H9 (cell line): ENCODE data around the gene MUC4. TPM values are rescaled to one million over a fixed set of nuclear protein-coding genes. Genes with fewer than 3 reads are reported as not detected.
"Not testable (repeated sequence)": the region's sequence is repeated elsewhere in the genome, so short reads cannot be mapped to it uniquely, and the experiment has no call there.

Source experiments
- DNase-seq: peaks from one replicate; pipeline ENCODE4 v3.0.0-alpha.2; 2017
- H2AFZ ChIP-seq: one replicate; pipeline ENCODE4 v1.6.1; 2013; ENCODE audit warnings: mild to moderate bottlenecking, low read length, control low read depth, moderate library complexity
- H2AK5ac ChIP-seq: 2 replicates; pipeline ENCODE4 v1.6.1; 2013; ENCODE audit warnings: low read length, control low read depth, mixed read lengths; ENCODE audit not compliant: insufficient read length
- H2BK120ac ChIP-seq: one replicate; pipeline ENCODE4 v1.6.1; 2013; ENCODE audit warnings: low read depth, mild to moderate bottlenecking, low read length, control low read depth, inconsistent platforms; ENCODE audit not compliant: poor library complexity, severe bottlenecking
- H2BK12ac ChIP-seq: 2 replicates; pipeline ENCODE4 v1.6.1; 2013; ENCODE audit warnings: low read length, control low read depth, mixed read lengths, low read depth; ENCODE audit not compliant: insufficient read length
- H2BK15ac ChIP-seq: 2 replicates; pipeline ENCODE4 v1.6.1; 2013; ENCODE audit warnings: low read depth, low read length, control low read depth
- H2BK20ac ChIP-seq: one replicate; pipeline ENCODE4 v1.6.1; 2013; ENCODE audit warnings: low read depth, mild to moderate bottlenecking, low read length, control low read depth, inconsistent platforms; ENCODE audit not compliant: poor library complexity, severe bottlenecking
- H2BK5ac ChIP-seq: 2 replicates; pipeline ENCODE4 v1.6.1; 2013; ENCODE audit warnings: low read length, control low read depth, mixed read lengths; ENCODE audit not compliant: insufficient read length
- H3K14ac ChIP-seq: 2 replicates; pipeline ENCODE4 v1.6.1; 2013; ENCODE audit warnings: low read length, control low read depth; ENCODE audit not compliant: insufficient read depth
- H3K18ac ChIP-seq: 2 replicates; pipeline ENCODE4 v1.6.1; 2013; ENCODE audit warnings: low read depth, mild to moderate bottlenecking, mixed read lengths, low read length, control low read depth; ENCODE audit not compliant: insufficient read length
- H3K23ac ChIP-seq: 2 replicates; pipeline ENCODE4 v1.6.1; 2013; ENCODE audit warnings: low read length, control low read depth, mixed read lengths, low read depth; ENCODE audit not compliant: insufficient read length
- H3K23me2 ChIP-seq: 2 replicates; pipeline ENCODE4 v1.6.1; 2013; ENCODE audit warnings: low read depth, mild to moderate bottlenecking, mixed read lengths, low read length, control low read depth; ENCODE audit not compliant: insufficient read length, poor library complexity, severe bottlenecking
- H3K27ac ChIP-seq: 2 replicates; pipeline ENCODE4 v1.5.1; 2013; ENCODE audit warnings: low read length, control low read depth, mixed read lengths, low read depth; ENCODE audit not compliant: insufficient read length
- H3K27me3 ChIP-seq: 2 replicates; pipeline ENCODE4 v1.6.1; 2013; ENCODE audit warnings: low read length, control low read depth, inconsistent platforms; ENCODE audit not compliant: insufficient read depth
- H3K4ac ChIP-seq: 2 replicates; pipeline ENCODE4 v1.6.1; 2013; ENCODE audit warnings: low read depth, mild to moderate bottlenecking, control low read depth, inconsistent platforms, low read length, moderate library complexity
- H3K4me1 ChIP-seq: 2 replicates; pipeline ENCODE4 v1.6.1; 2013; ENCODE audit warnings: low read length, control low read depth, inconsistent platforms; ENCODE audit not compliant: insufficient read depth
- H3K4me2 ChIP-seq: 2 replicates; pipeline ENCODE4 v1.6.1; 2013; ENCODE audit warnings: low read length, control low read depth, mixed read lengths; ENCODE audit not compliant: insufficient read length, insufficient read depth
- H3K56ac ChIP-seq: 2 replicates; pipeline ENCODE4 v1.6.1; 2013; ENCODE audit warnings: low read depth, mild to moderate bottlenecking, mixed read lengths, low read length, control low read depth; ENCODE audit not compliant: insufficient read length
- H3K79me1 ChIP-seq: 2 replicates; pipeline ENCODE4 v1.6.1; 2013; ENCODE audit warnings: low read depth, mild to moderate bottlenecking, moderate library complexity, low read length, control low read depth, inconsistent platforms; ENCODE audit not compliant: insufficient read depth, poor library complexity, severe bottlenecking
- H3K79me2 ChIP-seq: 2 replicates; pipeline ENCODE4 v1.6.1; 2013; ENCODE audit warnings: low read length, control low read depth, inconsistent platforms; ENCODE audit not compliant: insufficient read depth
- H3K9ac ChIP-seq: 2 replicates; pipeline ENCODE4 v1.6.1; 2013; ENCODE audit warnings: low read length, control low read depth, mixed read lengths; ENCODE audit not compliant: insufficient read length; ENCODE audit errors: extremely low read depth
- H3K9me3 ChIP-seq: one replicate; pipeline ENCODE4 v1.6.1; 2013; ENCODE audit warnings: low read depth, low read length, inconsistent platforms; ENCODE audit not compliant: control insufficient read depth
- H3T11ph ChIP-seq: one replicate; pipeline ENCODE4 v1.6.1; 2013; ENCODE audit warnings: mild to moderate bottlenecking, low read length, control low read depth, inconsistent platforms
- H4K20me1 ChIP-seq: one replicate; pipeline ENCODE4 v1.6.1; 2013; ENCODE audit not compliant: control insufficient read depth, insufficient read length, insufficient read depth
- H4K5ac ChIP-seq: 2 replicates; pipeline ENCODE4 v1.6.1; 2013; ENCODE audit warnings: low read depth, mild to moderate bottlenecking, mixed read lengths, low read length, control low read depth; ENCODE audit not compliant: insufficient read length
- H4K8ac ChIP-seq: replicated peaks from 2 replicates; pipeline ENCODE4 v1.6.1; 2013; ENCODE audit warnings: low read length, control low read depth, mixed read lengths, low read depth; ENCODE audit not compliant: insufficient read length
- H4K91ac ChIP-seq: 2 replicates; pipeline ENCODE4 v1.6.1; 2013; ENCODE audit warnings: low read depth, mild to moderate bottlenecking, moderate library complexity, mixed read lengths, low read length, control low read depth; ENCODE audit not compliant: insufficient read length
- H3K27ac Mint-ChIP-seq, 3 experiments: 2 replicates in 2 of 3; 3 replicates in 1 of 3; pipeline ENCODE4 v1.8.0; 2020 to 2021; ENCODE audit warnings: mixed read lengths in 3 of 3, mild to moderate bottlenecking in 1 of 3, moderate library complexity in 1 of 3
- H3K27me3 Mint-ChIP-seq: 2 replicates; pipeline ENCODE4 v1.8.0; 2021; ENCODE audit warnings: low read depth, mild to moderate bottlenecking, moderate library complexity, mixed read lengths
- H3K36me3 Mint-ChIP-seq, 3 experiments: 2 replicates in 2 of 3; 3 replicates in 1 of 3; pipeline ENCODE4 v1.8.0; 2020 to 2021; ENCODE audit warnings: low read depth in 3 of 3, mixed read lengths in 3 of 3; ENCODE audit not compliant: insufficient read depth in 1 of 3
- H3K4me1 Mint-ChIP-seq, 2 experiments: 2 replicates each; pipeline ENCODE4 v1.8.0; 2020; ENCODE audit warnings: mixed read lengths in 2 of 2
- H3K4me3 Mint-ChIP-seq, 2 experiments: 2 replicates in 1 of 2; 3 replicates in 1 of 2; pipeline ENCODE4 v1.8.0; 2020 to 2021; ENCODE audit warnings: mild to moderate bottlenecking in 2 of 2, mixed read lengths in 2 of 2, moderate library complexity in 1 of 2
- H3K9me3 Mint-ChIP-seq, 2 experiments: 2 replicates in 1 of 2; 3 replicates in 1 of 2; pipeline ENCODE4 v1.8.0; 2020; ENCODE audit warnings: mild to moderate bottlenecking in 2 of 2, mixed read lengths in 2 of 2, moderate library complexity in 1 of 2
- WGBS: extraction: QIAGEN DNeasy Blood & Tissue Kit; methylation state at CpG from one replicate; pipeline ENCODE4 v1.1.7; 2013; ENCODE audit warnings: missing lambda C conversion rate, low lambda C conversion rate, mixed read lengths; ENCODE audit not compliant: insufficient read length; ENCODE audit errors: extremely low coverage; 5-methylcytosine and 5-hydroxymethylcytosine counted together
- total RNA-seq: library from RNA; stranded (reverse); gene quantifications from 2 replicates; pipeline ENCODE4 v1.2.1, GENCODE V29; 2021

The MUC4 gene
- total RNA-seq, 1 experiment from 2014 or later = 1.2 TPM

GRCh38 chr3:195722139-195722995, 89.4 kb downstream of the MUC4 start:
- H3K9ac ChIP-seq, H4K91ac ChIP-seq, H2AK5ac ChIP-seq, H2BK15ac ChIP-seq, H2BK12ac ChIP-seq, H3K56ac ChIP-seq, H2BK120ac ChIP-seq, H2AFZ ChIP-seq, H3K4me2 ChIP-seq, H3K79me2 ChIP-seq, H3K18ac ChIP-seq, H3K27ac Mint-ChIP-seq, H3K79me1 ChIP-seq, H3T11ph ChIP-seq, H3K4ac ChIP-seq, H4K5ac ChIP-seq, H3K9me3 Mint-ChIP-seq, H3K27me3 ChIP-seq, H3K23me2 ChIP-seq, H2BK20ac ChIP-seq, DNase-seq, H3K27ac ChIP-seq, H3K4me1 ChIP-seq, H3K4me3 Mint-ChIP-seq, H3K23ac ChIP-seq, H2BK5ac ChIP-seq, H4K20me1 ChIP-seq, H3K36me3 Mint-ChIP-seq, H3K9me3 ChIP-seq, H4K8ac ChIP-seq, H3K14ac ChIP-seq: not testable (repeated sequence)
- Mint-ChIP-seq H3K27me3 (peaks cover 19% of the 10 kb centered on the region), H3K4me1 (peaks cover 31 to 33% of the 10 kb centered on the region in 2 experiments)
- WGBS = no CpG with 5 or more reads among the region's 21 CpGs

GRCh38 chr3:195720831-195721506, 90.8 kb downstream of the MUC4 start, which contains the start of gene MUC20:
Gene MUC20 (plus strand): TSS chr3:195720978. CDS start chr3:195721008, 30 bp downstream.
- H3T11ph ChIP-seq = not testable (repeated sequence)

More at GRCh38 chr3:195720831-195721506, 90.8 kb downstream of the MUC4 start, which contains the start of gene MUC20:
- not testable (repeated sequence) for H4K20me1 ChIP-seq, H2BK20ac ChIP-seq, H2BK15ac ChIP-seq, H3K4ac ChIP-seq, DNase-seq, H3K27me3 ChIP-seq, H3K56ac ChIP-seq, H3K14ac ChIP-seq, H2AFZ ChIP-seq, H3K9ac ChIP-seq, H3K79me1 ChIP-seq, H4K91ac ChIP-seq, H3K4me1 ChIP-seq, H3K9me3 Mint-ChIP-seq, H2BK120ac ChIP-seq, H3K23me2 ChIP-seq, H4K8ac ChIP-seq, H3K4me3 Mint-ChIP-seq, H3K36me3 Mint-ChIP-seq, H3K23ac ChIP-seq, H2BK5ac ChIP-seq, H2AK5ac ChIP-seq, H3K27ac Mint-ChIP-seq, H3K79me2 ChIP-seq, H3K27ac ChIP-seq, H3K9me3 ChIP-seq, H4K5ac ChIP-seq, H3K4me2 ChIP-seq, H2BK12ac ChIP-seq
- Mint-ChIP-seq H3K27me3 (peaks cover 22% of the 10 kb centered on the region), H3K4me1 (peaks cover 34 to 36% of the 10 kb centered on the region in 2 experiments)
- H3K18ac ChIP-seq = peak within 1 kb of the TSS; percentile 34
- WGBS = no CpG with 5 or more reads among the region's 16 CpGs
